AG04449 (cell line): ENCODE data around the gene LGALS3BP.
A peak's percentile ranks its signal among the peaks of the same experiment; 100 is the strongest.
"Not testable (repeated sequence)": the region's sequence is repeated elsewhere in the genome, so short reads cannot be mapped to it uniquely, and the experiment has no call there.

Experiments
- CTCF ChIA-PET: fragments of 350-600 bp; formaldehyde crosslinking; extraction: SDS; loops from one replicate; lab custom pipeline; 2021; ENCODE audit warnings: antibody characterized with exemption; lab: Yijun Ruan, JAX
- POLR2A ChIA-PET: fragments of 400-600, 350-600 bp; formaldehyde crosslinking; extraction: SDS; loops from one replicate; lab custom pipeline; 2020; ENCODE audit warnings: antibody characterized with exemption, inconsistent platforms; lab: Yijun Ruan, JAX
- DNase-seq: peaks from one replicate; pipeline ENCODE4 v3.0.0-alpha.2; 2010; ENCODE audit warnings: low read depth, low spot score
- H3K4me3 ChIP-seq: 2 replicates; pipeline ENCODE4 v1.5.1; 2011; ENCODE audit warnings: low read depth, mild to moderate bottlenecking, control low read depth, low read length
- CTCF ChIP-seq: IDR thresholded peaks from one replicate; pipeline ENCODE4 v1.5.1; 2011; ENCODE audit warnings: mild to moderate bottlenecking, moderate library complexity, low read length, control low read depth, inconsistent platforms; ENCODE audit not compliant: insufficient read depth; ENCODE audit errors: missing control alignments

LGALS3BP gene

GRCh38 chr17:79026376-79027273 is 46.9 kb upstream of the LGALS3BP start:
- 0 out of 2 replicates have a peak overlapping the region, but pooled peaks have one; percentile 3 for H3K4me3 ChIP-seq
- DNase-seq = no peak
- ChIA-PET CTCF (interaction anchor here (0.9 to 6.0 kb wide), 11 partner anchors 9 to 366 kb away, joined by 3 to 60 read pairs (median 9); no protein-coding TSS in a partner anchor), POLR2A (no interaction called here)
- TF ChIP-seq CTCF = no peak

GRCh38 chr17:79024901-79025737 is 45.4 kb upstream of the LGALS3BP start:
- ChIA-PET CTCF (interaction anchor here (0.6 to 6.0 kb wide), 7 partner anchors 8 to 1076 kb away, joined by 4 to 60 read pairs (median 11); partner anchors contain the start of gene GAA), POLR2A (no interaction called here)
- H3K4me3 ChIP-seq = peak overlapping the region; percentile 59
- TF ChIP-seq CTCF = no peak
- no peak for DNase-seq

- TF ChIP-seq CTCF = peak; percentile 30
- peak within 1 kb of the TSS; percentile 59 for H3K4me3 ChIP-seq
- ChIA-PET CTCF (interaction anchor here (1.2 to 11.5 kb wide), 5 partner anchors 7 to 377 kb away, joined by 5 to 160 read pairs (median 11); no protein-coding TSS in a partner anchor), POLR2A (no interaction called here)
- DNase-seq = no peak
These were observed 44.4 kb upstream of the LGALS3BP start, which contains the start of gene C1QTNF1 for GRCh38 chr17:79023886-79024771. TSS of gene C1QTNF1 (plus strand) at chr17:79024169. CDS start at chr17:79043969, 19,800 bp downstream.

GRCh38 chr17:79023180-79023705 is 43.5 kb upstream of the LGALS3BP start:
- POLR2A ChIA-PET = no interaction called here
- TF ChIP-seq CTCF = no peak
- CTCF ChIA-PET = interaction anchor here (1.2 to 11.5 kb wide), 5 partner anchors 8 to 378 kb away, joined by 5 to 160 read pairs (median 66); no protein-coding TSS in a partner anchor
- no peak overlapping the region for H3K4me3 ChIP-seq
- no peak for DNase-seq

- H3K4me3 ChIP-seq = no peak overlapping the region
- no peak for TF ChIP-seq CTCF
- no peak for DNase-seq
- ChIA-PET POLR2A (no interaction called here), CTCF (interaction anchor here (1.0 to 11.5 kb wide), 7 partner anchors 8 to 378 kb away, joined by 3 to 160 read pairs (median 66); no protein-coding TSS in a partner anchor)
These were observed 42.8 kb upstream of the LGALS3BP start for GRCh38 chr17:79022507-79022991.

- CTCF ChIA-PET = interaction anchor here (1.0 to 11.5 kb wide), 5 partner anchors 14 to 379 kb away, joined by 3 to 160 read pairs (median 105); no protein-coding TSS in a partner anchor
- H3K4me3 ChIP-seq, POLR2A ChIA-PET, DNase-seq: not testable (repeated sequence)
These were observed 42.2 kb upstream of the LGALS3BP start for GRCh38 chr17:79021929-79022328.
